HG03378 (cell line): ENCODE results near the gene CRYM.
"Not testable (repeated sequence)": the region's sequence is repeated elsewhere in the genome, so short reads cannot be mapped to it uniquely, and the experiment has no call there.

Source experiments
- ATAC-seq: cut with Tn5 transposase; IDR thresholded peaks from one replicate; pipeline ENCODE4 v1.9.1; 2021; ENCODE audit warnings: mild to moderate bottlenecking, moderate library complexity; ENCODE audit not compliant: unreplicated experiment

The CRYM gene

DNA sequence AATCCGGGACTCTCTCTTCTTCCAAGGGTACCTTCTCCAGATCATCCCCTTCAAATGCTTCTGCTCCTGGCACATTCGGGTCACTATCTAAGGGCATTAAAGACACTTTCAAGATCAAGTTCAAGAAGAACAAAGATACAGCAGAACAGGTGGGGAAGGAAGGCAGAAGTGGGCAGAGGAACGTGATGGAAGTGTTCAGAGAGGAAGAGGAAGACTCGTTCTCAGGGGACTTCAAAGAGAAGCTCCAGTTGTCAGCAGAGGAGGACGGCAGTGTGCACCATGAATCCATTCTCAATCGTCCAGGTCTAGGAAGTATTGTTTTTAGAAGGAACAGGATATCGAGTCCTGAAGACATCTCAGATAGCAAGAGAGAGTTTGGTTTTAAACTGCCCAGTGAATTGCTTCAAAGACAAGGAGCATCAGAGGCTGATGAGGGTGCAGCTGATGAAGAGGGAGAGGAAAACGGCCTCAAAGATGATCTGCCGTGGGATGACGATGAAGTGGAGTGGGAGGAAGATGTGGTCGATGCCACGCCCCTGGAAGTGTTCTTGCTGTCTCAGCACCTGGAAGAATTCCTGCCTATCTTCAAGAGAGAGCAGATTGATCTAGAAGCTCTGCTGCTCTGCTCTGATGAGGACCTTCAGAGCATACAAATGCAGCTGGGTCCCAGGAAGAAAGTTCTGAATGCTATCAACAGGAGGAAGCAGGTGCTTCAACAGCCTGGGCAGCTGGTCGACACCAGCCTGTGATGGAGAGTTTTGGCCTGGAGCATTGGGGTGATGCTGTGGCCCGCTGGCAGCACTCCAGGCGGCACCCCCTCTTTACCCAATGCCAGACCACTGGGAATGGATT lies 27.8 kb downstream of the CRYM start:
- no peak for ATAC-seq

DNA sequence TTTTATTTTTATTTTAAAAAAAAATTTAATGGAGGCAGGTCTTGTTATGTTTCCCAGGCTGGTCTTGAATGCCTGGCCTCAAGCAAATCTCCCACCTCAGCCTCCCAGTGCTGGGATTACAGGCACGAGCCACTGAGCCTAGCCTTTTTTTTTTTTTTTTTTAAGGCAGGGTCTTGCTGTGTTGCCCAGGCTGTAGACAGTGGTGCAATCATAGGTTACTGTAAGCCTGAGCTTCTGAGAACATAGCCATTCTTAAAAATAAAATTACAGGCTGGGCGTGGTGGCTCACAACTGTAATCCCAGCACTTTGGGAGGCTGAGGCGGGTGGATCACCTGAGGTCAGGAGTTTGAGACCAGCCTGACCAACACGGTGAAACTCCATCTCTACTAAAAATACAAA lies 29.9 kb downstream of the CRYM start:
- not testable (repeated sequence) for ATAC-seq

DNA sequence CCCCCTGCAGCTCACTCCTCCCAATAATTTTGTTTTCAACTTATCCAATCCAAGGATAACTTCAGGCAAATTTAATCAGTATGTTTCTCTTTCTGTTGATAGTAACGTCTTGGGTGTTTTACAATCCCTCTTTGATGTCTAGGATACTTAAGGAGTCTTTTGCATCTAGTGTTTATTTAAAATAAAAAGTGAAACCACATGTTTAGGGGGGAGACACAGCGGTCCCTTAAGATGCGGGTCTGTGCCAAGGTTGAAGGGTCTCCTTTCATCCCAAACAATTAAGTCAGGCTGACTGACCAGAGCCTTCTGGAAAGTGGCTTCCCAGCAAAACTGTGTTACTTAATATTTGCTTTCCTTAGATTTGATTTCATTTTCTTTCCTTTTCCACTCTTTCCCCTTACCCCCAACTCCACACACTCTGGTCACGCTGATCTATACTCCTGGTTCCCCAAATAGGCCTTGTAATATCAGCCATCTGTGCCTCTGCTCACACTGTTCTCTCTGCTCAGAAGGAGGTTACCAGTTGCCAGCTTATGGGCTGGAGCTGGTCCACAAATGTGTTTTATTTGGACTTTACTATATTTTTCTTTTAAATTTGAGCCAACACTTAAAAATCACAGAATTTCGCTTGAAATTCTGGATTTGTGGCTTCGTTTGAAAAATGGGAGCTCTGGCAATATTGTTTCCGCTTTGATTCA lies 33.4 kb downstream of the CRYM start:
- ATAC-seq = no peak

DNA sequence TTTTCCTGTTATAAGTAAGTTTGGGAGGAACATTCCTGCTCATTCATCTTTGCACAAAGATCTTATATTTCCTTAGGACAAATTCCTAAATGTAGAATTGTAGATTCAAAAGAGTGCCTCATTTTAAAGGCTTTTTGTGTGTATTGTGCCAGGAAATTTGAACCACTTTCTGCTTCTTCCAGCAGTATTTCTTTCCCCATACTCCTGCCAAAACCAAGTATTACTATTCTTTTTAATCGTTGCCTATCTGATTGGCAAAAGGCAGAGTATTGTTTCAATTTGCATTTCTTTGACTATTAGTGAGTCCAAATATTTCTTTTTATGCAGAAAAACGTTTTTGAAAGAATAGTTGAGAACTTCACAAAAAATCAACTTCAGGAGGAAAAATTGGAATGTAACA lies 35.3 kb downstream of the CRYM start:
- ATAC-seq = no peak

DNA sequence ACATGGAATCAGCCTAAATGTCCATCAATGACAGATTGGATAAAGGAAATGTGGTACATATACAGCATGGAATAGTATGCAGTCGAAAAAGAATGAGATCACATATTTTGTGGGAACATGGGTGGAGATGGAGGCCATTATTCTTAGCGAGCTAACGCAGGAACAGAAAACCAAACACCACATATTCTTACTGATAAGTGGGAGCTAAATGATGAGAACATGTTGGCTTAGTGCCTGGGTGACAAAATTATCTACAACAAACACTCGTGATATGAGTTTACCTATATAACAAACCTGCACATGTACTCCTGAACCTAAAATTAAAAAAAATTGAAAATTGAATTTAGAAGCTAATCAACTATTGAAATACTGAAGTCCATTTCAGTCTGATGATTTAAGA lies 38.4 kb downstream of the CRYM start:
- no peak for ATAC-seq

DNA sequence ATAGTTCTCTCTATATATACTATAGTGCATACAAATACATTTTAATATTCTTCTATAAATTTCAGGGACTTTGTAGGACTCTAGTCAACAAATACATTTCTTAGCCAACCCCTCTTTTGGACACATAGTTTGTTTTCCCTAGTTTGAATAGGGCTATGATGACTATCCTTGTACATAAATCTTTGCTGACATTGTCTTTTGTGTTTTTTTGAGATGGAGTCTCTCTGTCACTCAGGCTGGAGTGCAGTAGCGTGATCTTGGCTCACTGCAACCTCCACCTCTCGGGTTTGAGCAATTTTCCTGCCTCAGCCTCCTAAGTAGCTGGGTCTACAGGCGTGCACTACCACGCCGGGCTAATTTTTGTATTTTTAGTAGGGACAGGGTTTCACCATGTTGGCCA lies 41.3 kb downstream of the CRYM start:
- no peak for ATAC-seq

DNA sequence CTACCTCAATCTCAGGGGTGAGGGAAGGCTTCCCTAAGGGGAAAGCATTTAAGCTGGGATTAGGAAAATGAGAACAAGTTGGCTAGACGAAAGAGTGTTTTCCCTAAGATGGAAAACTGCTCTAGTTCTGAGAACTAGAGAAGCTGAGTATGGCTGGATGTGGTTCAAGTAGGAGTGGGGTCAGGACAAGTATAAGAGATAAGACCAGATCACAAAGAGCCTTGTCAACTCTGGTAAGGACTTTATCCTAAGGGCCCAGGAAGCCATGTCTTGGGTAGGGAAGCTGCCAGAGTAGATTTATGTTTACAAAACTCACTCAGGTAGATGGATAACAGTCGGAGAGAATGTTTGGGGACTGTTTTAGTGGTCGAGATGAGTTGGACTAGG lies 42.9 kb downstream of the CRYM start:
- ATAC-seq = no peak

DNA sequence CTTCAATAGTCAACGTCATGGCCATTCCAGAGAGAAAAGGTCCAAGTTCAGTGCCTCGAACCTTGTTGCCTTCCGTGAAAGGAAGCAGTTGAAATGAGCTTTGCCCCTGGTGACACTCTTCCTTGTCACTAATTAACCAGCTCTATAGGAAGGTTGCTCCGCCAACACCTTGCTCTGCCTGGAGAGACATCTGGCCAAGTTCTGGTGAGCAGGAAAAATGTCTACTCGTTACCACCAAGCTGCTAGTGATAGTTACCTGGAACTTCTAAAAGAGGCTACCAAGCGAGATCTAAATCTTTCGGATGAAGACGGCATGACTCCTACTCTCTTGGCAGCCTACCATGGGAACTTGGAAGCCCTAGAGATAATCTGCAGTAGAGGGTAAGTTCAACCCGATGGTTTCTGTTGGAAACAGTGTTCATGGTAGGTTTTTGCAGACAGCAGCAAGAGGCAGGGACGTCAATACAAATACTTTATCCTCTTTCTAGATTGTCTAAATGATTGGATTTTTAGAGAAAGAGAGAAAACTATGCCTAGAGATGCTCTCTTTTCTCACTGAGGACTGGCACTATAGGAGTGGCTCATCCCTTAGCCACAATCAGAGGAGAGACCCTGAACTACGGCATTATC lies 44.5 kb downstream of the CRYM start, which contains the start of gene ANKS4B:
Gene ANKS4B (plus strand): TSS at position 179 of the 630 bp plus-strand sequence. CDS start 39 bp downstream, at position 218.
- ATAC-seq = no peak

DNA sequence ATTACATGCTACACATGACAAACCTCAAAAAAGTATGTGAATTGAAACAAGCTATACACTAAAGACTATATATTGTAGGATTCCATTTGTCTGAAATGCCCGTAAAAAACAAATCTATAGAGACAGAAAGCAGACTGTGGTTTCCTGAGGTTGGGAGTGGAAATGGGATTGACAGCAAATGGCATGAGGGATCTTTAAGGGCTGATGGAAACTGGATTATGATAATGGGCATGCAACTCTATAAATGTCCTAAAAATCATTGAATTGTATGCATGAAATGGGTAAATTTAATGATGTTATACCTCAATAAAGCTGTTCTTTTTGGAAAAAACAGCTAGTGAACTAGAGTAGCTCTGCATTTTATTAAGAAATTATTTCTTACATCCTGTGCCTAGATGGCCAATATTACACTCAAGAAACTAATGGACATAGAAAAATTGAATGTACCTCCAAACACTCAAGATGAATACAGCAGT lies 45.0 kb downstream of the CRYM start:
- ATAC-seq = no peak

DNA sequence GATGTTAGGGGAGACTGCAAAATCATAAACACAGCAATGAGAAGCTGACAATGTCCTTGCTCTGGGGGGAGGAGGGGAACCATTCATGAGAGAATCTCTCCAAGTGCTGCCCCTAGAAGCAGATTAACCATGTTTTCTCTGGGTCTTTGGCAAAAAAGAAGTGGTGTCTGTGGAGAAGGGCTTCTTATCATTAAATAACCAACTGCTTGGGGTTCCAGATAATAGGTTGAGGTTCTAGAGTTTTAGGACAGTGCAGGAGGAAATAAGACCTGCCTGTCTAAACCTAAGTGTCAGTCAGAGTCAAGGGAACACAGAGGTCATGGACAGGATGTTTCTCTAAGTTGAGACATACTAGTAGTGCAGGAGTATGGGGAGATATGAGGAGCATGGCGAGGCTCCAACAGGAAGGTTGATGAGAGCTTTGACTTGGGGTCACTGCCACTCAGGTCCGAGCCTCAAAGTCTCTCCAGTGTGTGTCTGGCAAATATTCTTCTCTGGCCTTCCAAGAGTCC lies 49.7 kb downstream of the CRYM start:
- no peak for ATAC-seq

DNA sequence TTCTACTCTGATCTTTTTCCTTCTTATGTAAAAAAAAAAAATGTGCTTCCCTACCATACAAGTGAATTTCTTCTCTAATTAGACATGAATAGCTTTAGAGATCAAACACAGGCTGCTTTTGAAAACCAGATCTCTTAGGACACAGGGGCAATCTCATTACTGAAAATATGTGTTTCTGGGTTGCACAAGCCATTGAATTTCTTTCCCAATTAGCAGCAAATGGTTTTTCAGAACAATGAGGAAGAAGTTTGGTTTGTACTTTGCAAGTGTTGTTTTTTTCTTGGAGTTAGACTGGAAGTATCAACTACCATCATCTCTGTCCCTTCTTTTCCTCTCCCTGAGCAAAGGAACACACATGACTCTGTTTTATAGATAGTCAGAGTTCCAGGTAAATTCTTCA lies 50.2 kb downstream of the CRYM start:
- ATAC-seq = no peak

DNA sequence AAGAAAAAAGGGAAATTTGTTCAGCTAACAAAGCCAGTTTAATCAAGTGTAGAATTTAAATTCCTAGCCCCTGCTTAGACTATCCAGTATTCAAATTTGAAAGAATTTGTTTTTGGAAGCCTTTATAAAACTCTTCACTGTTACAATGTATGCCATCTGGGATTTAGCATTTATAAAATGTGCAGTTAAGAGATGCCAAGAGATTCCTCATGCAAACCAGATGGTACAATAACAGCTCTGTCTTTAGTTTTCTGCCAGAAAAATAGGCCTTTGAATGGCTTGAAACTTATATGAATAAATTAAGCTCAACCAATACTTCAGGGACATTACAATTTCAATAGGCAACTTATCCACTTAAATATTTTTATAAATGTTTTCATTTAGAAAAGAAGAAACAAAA lies 51.3 kb downstream of the CRYM start:
- no peak for ATAC-seq

DNA sequence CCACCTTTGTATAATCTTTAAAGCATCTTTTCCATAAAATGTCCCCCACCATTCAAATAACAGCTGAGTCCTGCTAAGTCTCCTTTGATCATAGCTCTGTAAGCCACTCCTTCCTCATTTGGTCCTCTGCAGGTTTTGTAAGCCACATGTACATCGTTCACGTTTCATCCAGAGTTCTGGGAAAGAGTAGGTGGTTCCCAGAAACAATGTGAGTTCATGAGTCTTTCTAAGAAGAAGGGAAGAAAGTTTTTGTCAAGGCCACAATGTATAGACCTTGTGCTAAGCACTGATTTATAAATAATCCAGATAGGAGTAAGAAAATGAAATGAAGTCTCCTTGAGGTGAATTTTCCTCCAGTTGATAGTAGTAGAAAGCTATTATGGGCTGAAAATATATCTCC lies 53.3 kb downstream of the CRYM start:
- no peak for ATAC-seq

DNA sequence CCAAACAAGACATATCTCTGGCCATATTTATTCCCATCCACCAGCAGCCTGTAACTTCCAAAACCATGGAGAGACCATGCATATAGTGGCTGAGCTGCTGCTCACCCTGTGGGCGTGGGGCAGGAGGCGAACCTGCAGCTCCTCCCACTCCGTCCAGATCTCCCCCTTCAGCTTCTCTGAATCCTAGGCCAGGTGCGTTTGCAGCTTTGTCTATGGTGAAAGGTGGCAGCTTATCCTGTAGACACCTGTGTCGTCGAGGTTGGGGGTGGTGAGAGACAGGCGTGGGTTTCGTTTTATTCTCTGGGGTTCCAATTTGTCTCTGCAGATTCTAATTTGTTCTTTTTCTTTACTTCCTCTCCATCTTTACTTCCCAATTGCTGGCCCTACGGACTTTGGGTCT lies 54.3 kb downstream of the CRYM start:
- no peak for ATAC-seq

DNA sequence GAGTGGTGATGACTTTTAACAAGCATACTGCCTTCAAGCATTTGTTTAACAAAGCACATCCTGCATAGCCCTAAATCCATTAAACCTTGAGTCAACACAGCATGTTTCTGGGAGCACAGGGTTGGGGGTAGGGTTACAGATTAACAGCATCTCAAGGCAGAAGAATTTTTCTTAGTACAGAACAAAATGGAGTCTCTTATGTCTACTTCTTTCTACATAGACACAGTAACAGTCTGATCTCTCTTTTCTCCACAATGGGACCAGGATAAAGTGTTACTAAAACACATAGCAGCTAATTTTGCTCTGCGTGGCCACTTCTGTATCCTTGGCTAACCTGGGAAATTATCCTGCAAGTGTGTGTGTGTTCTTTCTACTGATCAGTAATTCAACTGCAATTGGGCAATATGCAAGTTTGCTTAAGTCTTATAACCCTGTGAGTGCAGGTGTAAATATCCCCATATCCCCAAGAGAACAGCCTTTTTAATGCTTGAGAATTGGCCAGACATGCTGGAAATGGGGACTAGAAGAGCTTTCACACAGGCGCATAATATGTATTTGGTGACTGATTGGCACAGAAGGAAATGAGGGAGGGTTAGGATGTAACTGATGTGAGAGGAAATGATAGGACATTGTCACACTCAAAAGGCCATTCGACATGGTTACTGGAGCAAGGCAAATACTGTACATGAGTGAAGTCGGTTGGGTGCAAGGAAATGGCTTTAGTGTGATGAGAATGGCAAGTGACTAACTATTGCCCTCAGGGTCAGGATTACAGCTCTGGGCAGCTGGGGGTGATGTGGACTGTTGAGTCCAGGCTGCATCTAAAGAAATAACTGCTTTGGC lies 55.4 kb downstream of the CRYM start:
- no peak for ATAC-seq

DNA sequence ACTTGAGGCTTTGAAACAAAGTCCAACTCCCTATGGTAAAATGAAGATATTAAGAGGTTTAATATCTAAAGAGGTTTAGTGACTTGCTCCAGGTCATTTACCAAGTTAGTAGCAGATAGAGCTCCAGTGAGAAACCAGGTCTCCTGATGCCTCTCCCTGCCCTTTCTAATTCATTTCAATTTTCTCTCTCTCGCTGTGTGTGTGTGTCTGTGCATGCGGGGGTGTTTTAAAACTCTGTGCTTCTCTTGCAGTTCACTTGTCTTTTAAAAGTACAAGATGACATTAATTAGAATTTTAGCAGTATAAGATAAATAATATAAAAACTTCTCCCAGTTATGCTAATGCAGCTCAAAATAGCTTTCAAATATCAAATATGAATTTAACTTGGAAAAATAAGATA lies 58.5 kb downstream of the CRYM start:
- ATAC-seq = no peak

DNA sequence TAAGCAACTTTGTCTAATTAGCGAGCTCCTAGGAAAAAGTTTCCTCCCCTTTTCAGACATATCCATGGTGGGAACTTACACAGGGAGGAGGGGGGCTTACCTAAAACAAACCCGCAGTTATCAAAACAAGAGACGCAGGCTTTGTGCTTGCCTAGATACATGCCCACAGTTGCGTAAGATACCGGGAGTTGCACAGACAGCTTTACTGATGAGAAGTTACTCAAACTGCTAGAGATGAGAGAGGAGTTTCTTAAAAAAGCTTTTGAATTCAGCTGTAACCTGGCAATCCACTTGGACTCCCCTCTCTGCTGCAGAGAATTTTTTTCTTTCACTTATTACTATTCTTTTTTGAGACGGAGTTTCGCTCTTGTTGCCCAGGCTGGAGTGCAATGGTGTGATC lies 59.9 kb downstream of the CRYM start:
- no peak for ATAC-seq

DNA sequence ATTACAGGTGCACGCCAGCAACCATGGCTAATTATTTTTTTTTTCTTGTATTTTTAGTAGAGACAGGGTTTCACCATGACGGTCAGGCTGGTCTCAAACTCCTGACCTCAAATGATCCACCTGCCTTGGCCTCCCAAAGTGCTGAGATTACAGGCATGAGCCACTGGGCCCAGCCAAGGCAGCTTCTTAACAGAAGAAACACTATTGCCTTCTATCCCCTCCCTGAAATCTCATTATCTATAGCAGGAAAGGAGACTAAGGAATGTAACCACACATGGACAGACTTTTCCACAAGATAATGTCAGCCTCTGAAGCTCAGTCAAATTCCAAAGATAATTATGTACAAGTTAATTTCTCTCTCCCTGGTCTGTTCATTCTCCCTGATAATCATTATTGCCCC lies 61.0 kb downstream of the CRYM start:
- no peak for ATAC-seq

DNA sequence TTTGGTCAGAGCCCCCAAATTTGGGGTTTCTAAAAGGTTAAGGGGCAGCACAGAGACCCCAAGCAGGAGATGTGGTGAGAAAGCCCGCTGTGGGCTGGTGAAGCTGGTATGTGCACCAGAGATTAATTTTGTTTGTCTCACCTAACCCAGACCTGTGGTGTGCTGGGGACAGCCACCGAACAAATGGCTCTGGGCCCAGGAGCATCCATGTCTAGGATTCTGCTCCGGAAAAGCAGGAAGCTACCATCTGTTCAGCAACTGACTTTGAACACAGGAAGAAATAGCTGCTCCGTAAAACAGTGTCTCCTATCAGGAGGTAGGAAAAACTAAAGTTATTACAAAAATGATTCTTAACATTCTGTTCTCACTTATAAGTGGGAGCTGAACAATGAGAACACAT lies 64.0 kb downstream of the CRYM start:
- ATAC-seq = no peak

DNA sequence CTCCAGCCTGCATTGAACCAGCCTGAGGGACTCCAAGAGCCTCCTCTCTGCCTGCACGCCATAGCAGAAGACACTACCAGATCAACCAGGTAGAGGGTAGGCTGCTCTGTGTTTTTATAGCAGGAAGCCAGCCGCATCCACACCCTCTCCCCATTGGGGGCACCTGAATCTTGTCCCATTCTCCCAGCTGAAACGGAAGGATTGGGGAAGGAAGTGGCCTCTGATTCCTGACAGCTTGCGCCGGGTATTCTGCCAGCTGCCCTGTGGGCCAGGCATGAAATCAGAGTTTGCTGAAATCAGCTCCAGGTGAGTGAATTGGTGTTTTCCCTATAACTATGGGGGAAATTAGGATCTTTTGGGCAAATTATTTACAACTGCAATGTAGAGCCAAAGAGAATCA lies 66.6 kb downstream of the CRYM start, which contains the start of gene ZP2:
Gene ZP2 (minus strand): TSS at position 89 of the 400 bp plus-strand sequence. CDS start 27 bp downstream, at position 62.
- ATAC-seq = no peak
